ENCODE data around the gene VCAN.

Gene VCAN

DNA sequence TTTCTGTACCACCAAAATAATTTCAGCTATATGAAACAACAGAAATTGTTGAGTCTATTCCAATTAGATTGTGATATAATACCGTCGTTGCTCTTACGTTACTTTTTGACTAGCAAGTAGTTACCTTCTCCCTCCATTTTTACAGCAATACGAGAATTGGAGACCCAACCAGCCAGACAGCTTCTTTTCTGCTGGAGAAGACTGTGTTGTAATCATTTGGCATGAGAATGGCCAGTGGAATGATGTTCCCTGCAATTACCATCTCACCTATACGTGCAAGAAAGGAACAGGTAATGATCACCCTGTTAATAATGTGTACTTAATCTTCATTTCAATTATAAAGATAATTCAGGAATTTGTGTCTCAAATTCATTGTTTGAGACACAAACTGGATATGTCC, 100.7 kb downstream of the VCAN start:
- DNase-seq: no peak

DNA sequence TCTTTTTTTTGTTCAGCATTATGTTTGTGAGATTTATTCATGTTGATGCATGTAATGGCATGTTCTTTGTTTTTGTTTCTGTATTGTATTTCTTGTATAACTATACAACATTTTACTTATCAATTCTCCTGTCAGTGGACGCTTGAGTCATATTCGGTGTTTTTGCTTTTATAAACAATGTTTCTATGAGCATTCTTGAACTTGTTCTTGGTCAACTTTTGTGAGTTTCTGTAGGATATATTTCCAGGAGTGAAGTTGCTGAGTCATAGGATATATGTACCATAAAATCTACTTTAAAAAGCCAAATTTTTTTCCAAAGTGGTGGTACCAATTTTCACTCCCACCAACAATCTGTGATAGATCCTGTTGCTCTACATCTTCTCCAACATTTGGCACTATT, 104.8 kb downstream of the VCAN start:
- DNase-seq: no peak

DNA sequence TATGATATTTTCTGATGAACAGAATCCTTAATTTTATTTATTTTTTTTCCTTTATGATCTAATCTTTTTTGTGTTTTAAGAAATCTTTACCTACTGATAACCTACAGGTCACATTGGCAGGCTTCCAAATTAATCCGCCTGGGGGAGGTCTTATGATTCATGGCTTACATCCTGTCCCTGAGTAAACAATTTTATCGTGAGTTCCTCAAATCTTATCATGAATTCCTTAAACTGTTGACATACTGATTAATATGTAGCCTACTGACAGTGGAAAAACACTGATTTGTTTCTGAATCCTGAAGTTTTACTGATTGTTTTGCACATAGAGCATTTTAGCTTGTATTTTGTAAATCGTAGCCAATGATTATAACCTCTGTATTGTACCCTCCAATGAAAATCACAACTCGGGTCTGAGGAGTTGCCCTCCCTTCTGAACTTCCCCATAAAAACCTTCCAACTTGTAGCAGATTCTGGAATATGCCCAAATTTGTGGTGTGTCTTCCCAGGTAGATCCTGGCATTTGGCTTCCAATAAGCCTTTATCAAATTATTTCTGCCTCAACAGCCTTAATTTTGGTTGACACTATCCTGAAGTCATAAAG, 105.6 kb downstream of the VCAN start:
- no peak for DNase-seq

DNA sequence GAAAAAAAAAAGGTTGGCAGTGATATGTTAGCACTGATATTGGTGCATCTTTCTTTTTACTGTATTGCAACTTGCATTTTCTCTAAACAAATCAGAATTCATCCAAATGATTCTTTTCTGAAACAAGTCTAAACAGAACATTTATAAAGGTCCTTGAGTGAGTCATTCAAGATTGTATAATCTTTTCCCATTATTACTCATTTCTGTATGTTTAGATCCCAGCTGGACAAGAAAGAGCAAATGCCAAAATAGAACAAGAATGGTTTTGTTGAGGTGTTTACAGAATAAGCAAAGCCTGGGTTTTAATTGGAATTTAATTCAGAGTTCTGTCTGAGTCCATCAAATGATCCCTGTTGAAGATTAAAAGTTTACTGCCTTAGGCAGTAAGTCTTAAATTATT, 112.3 kb downstream of the VCAN start:
- DNase-seq: no peak

DNA sequence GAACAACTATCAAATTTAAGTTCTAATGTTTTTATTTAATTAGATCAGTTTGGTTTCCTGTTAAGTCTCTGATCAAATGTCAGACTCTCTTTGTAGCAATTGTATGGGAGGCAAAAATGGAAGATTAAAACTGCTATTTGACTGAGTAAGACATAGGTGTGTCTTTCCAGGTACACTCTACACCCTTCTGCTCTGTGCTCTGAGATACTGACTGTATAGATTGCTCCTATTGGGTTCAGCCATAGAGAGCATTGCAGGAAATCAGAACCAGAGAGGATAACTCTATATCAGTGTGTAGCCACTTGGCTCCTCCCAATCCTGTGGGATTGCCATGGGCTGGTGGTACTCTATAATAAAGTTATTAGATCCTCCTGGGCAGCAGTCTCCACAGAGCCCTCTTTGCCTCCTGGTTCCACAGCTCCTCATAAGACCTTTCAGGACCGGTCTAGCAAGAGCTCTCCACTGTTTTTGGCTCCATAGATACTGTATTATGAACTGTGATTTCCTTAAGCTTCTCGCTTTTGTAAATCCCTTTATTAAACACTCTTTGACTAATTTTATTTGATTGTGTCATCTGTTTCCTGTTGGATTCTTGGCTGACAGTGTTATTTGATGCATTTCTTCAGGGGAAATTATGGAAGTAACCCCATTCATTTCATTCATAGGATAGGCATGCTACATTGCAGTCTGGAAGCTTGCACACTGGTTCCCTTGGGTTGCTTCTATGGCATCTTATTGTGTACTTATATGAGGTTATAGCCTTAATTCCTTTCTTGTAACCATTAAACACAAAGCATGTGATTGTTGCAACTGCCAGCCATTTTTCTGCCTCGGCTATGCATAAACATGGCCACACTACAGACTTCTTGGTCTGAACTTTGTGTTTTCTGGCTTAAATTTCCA, 115.6 kb downstream of the VCAN start:
- no peak for DNase-seq

DNA sequence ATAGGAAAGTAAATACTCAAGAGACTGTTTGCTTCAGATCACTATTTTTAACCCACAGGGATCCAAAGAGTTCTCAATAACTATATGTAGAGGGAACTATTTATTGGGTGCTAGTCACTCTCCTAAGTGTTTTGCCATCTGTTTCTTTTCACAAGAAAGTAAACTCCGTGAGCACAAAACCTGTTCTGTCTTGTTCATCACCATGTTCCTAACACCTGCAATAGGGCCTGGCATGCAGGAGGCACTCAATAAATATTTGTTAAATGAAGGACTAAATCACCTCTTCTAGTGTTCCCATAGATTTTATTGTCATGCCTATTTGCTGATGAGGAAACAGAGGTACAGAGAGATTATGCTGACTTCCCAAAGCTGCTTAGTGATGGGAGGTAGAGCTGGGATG, 118.2 kb downstream of the VCAN start:
- DNase-seq: no peak

DNA sequence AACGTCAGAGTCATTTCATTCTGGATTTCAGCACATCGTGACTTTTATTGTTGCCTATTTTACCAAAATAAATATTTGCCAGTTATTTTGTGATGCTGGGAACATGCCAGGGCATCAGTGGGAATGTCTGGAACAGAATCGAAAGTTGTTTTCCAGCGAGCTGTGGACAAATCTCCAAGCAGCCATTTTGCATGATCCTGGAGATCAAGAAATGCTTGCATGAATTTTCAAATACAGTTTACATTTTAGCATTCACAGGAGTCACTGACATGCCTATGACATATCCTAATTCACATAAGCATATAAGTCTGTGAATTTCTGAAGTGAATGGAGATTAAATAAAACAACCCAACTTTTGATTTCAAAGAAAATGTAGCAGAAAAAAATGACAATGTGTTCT, 119.4 kb downstream of the VCAN start:
- DNase-seq: no peak

DNA sequence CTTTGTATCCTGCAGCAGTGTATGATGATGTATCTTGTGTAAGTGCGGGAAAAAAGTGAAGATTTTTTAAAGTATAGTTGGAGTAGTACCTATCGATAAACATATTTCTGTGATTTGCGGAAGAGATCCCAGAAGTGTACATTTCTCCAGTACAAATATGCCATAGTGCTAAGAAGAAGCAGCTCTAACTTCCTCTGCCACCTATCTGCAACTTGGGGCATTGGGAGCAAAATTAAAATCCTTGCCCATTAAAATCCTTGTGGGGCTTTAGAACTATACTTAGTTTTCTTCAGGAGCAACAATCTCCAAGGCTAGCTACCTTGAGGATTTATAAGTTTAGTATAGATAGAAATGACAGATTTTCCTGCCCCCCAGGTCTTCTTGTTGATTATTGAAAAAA, 123.7 kb downstream of the VCAN start:
- no peak for DNase-seq

DNA sequence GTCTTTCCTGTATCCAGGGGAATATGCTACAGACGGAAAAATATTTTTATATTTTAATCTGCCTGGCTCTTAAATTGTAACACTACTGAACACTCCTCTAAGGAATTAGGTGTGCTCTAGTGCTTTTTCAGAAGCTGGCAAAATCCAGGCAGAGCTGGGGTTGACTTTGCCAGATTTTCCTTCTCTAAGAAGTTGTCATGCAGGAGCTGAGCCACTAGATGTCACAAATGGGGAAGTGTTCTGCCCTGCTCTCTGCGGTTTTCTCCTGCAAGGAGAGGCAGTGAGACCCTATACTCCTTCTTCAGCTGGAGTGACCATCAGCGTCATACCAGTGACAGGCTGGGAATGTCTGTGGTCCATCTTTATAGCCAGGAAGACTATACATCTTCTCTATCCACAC, 136.6 kb downstream of the VCAN start:
- no peak for DNase-seq

DNA sequence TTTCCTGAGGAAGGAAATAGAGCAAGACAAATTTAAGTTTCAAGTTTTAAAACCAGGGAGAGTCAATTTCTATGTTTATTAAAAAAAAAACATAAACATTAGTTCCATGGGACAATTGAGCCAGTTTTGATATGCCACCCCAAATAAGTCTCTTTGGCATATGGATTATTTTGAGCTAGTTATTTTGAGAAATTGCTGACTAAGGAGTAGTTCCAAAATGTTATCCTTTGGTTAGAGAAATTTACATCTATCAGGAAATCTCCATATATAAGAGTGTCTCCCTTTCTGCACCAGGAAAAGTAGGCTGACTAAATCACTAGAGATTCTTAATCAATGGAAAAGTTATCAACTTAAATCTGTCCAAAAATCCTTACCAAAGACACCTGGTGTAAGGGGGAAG, 143.3 kb downstream of the VCAN start:
- DNase-seq: no peak

DNA sequence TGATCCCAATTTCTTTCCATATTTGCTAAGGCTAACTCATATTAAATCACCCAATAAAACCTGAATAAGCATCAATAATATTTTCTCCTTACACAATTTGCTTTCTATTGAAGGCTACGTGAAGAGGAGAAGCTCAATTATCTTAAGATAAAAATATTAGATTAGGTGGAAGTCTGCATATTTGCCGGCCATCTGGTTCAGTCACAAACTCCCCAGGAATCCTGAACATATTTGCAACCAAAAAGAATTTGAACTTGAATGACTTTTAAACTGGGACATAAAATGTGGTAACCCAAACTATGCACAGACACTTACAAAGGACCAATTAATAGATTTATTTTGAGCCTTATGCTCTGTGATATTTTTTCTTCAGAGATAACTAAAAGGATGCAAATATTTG, 156.8 kb downstream of the VCAN start:
- no peak for DNase-seq

Data from T-helper 2 cell (primary cell).